HCT116 (cell line): ENCODE measurements around the gene IL1R1. TPM values are rescaled to one million over a fixed set of nuclear protein-coding genes. Genes with fewer than 3 reads are reported as not detected.

Experiments used
- ATAC-seq: fragments of 200-7000 bp; cut with Tn5 transposase; 2 replicates; pipeline ENCODE4 v1.9.1; 2020; ENCODE audit warnings: mild to moderate bottlenecking, moderate library complexity
- BruUV-seq: library from RNA; stranded (reverse); fragments of 400-500 nt; replicated peaks from 2 replicates; lab custom pipeline; 2021; lab: Mats Ljungman, UMichigan
- CTCF ChIA-PET: fragments of 300-600 bp; sonication (Branson Sonifier 250); formaldehyde crosslinking; loops from one replicate; lab custom pipeline; 2021; ENCODE audit warnings: antibody characterized with exemption; lab: Charles Lee
- POLR2A ChIA-PET: fragments of 300-600, 350-600 bp; sonication (Branson Sonifier 250); formaldehyde crosslinking; loops from one replicate; lab custom pipeline; 2021; ENCODE audit warnings: antibody characterized with exemption; lab: Charles Lee
- RAD21 ChIA-PET, 2 experiments: fragments of 300-600 bp; sonication (Branson Sonifier 250); formaldehyde crosslinking; loops; one replicate each; lab custom pipeline; 2023; ENCODE audit warnings: low total read pairs in 2 of 2; ENCODE audit not compliant: uncharacterized antibody in 2 of 2, unreplicated experiment in 2 of 2, low non-redundant PET in 1 of 2; lab: Charles Lee
- DNase-seq: peaks from one replicate; pipeline ENCODE4 v3.0.0-alpha.2; 2010; ENCODE audit warnings: low read depth, low spot score
- H2AFZ ChIP-seq: fragments of 200-600 bp; shearing (Covaris generic), sonication (generic); 2 replicates; pipeline ENCODE4 v1.6.1; 2017; ENCODE audit warnings: low read depth, mixed run types, mixed read lengths, antibody characterized with exemption, low read length; ENCODE audit not compliant: poor library complexity, severe bottlenecking
- H3K27ac ChIP-seq: 2 replicates; pipeline ENCODE4 v1.5.1; 2012; ENCODE audit warnings: low read depth, low read length
- H3K27me3 ChIP-seq: fragments of 200-600 bp; sonication (generic); 2 replicates; pipeline ENCODE4 v1.6.1; 2016; ENCODE audit warnings: mixed run types, low read length, mixed read lengths; ENCODE audit not compliant: insufficient read depth
- H3K36me3 ChIP-seq, 2 experiments: fragments of 200-500 bp in 1 of 2; fragments of 200-600 bp in 1 of 2; sonication (Bioruptor generic) in 1 of 2; sonication (generic) in 1 of 2; 2 replicates each; pipeline versions ENCODE4 v1.5.1 to v1.6.1; 2014 to 2016; ENCODE audit warnings: low read length in 2 of 2, inconsistent platforms in 1 of 2, mixed read lengths in 1 of 2, mixed run types in 1 of 2; ENCODE audit not compliant: insufficient read depth in 2 of 2, control insufficient read depth in 1 of 2
- H3K4me1 ChIP-seq, 2 experiments: fragments of 200-600 bp in 1 of 2; sonication (generic) in 1 of 2; 2 replicates each; pipeline versions ENCODE4 v1.5.1 to v1.6.1; 2012 to 2017; ENCODE audit warnings: low read length in 2 of 2, inconsistent platforms in 1 of 2, mild to moderate bottlenecking in 1 of 2, mixed read lengths in 1 of 2, mixed run types in 1 of 2, moderate library complexity in 1 of 2; ENCODE audit not compliant: insufficient read depth in 2 of 2, control insufficient read depth in 1 of 2
- H3K4me2 ChIP-seq: fragments of 200-600 bp; sonication (generic); 2 replicates; pipeline ENCODE4 v1.6.1; 2017; ENCODE audit warnings: mixed run types, low read length, mixed read lengths
- H3K4me3 ChIP-seq, 2 experiments: fragments of 200-600 bp in 1 of 2; sonication (generic) in 1 of 2; replicated peaks in 1 of 2; 2 replicates each; pipeline ENCODE4 v1.5.1; 2011 to 2016; ENCODE audit warnings: low read length in 2 of 2, control low read depth in 1 of 2, low read depth in 1 of 2, mild to moderate bottlenecking in 1 of 2, mixed read lengths in 1 of 2, mixed run types in 1 of 2
- H3K79me2 ChIP-seq: fragments of 200-600 bp; sonication (generic); 2 replicates; pipeline ENCODE4 v1.6.1; 2017; ENCODE audit warnings: mild to moderate bottlenecking, mixed run types, low read length, moderate library complexity, mixed read lengths; ENCODE audit not compliant: insufficient read depth
- H3K9ac ChIP-seq: fragments of 200-600 bp; sonication (generic); 2 replicates; pipeline ENCODE4 v1.6.1; 2016; ENCODE audit warnings: low read length, mixed read lengths
- H3K9me2 ChIP-seq: fragments of 200-600 bp; sonication (generic), shearing (Covaris generic); 2 replicates; pipeline ENCODE4 v1.6.1; 2017; ENCODE audit warnings: mixed run types, mild to moderate bottlenecking, moderate library complexity; ENCODE audit not compliant: insufficient read depth
- H3K9me3 ChIP-seq, 2 experiments: fragments of 200-500 bp in 1 of 2; fragments of 200-600 bp in 1 of 2; sonication (Bioruptor generic) in 1 of 2; sonication (generic) in 1 of 2; 2 replicates each; pipeline ENCODE4 v1.6.1; 2014 to 2017; ENCODE audit warnings: low read length in 2 of 2, mixed read lengths in 2 of 2, inconsistent platforms in 1 of 2, low read depth in 1 of 2, mild to moderate bottlenecking in 1 of 2, mixed run types in 1 of 2, moderate library complexity in 1 of 2; ENCODE audit not compliant: control insufficient read depth in 1 of 2, insufficient read depth in 1 of 2
- H4K20me1 ChIP-seq: fragments of 200-600 bp; sonication (generic), shearing (Covaris generic); 2 replicates; pipeline ENCODE4 v1.6.1; 2017; ENCODE audit warnings: mixed run types, mild to moderate bottlenecking, moderate library complexity; ENCODE audit not compliant: insufficient read depth
- CBX3 ChIP-seq: IDR thresholded peaks from 2 replicates; pipeline ENCODE4 v1.6.1; 2012; ENCODE audit warnings: low read depth
- CEBPB ChIP-seq: IDR thresholded peaks from 2 replicates; pipeline ENCODE4 v1.6.1; 2012; ENCODE audit warnings: low read depth
- ELF1 ChIP-seq: IDR thresholded peaks from 2 replicates; pipeline ENCODE4 v1.6.1; 2012; ENCODE audit warnings: low read depth, borderline replicate concordance
- EZH2phosphoT487 ChIP-seq: fragments of 200-600 bp; IDR thresholded peaks from 2 replicates; pipeline ENCODE4 v1.6.1; 2018; ENCODE audit warnings: antibody characterized with exemption, borderline replicate concordance
- FOSL1 ChIP-seq: IDR thresholded peaks from 2 replicates; pipeline ENCODE4 v1.6.1; 2012; ENCODE audit warnings: low read depth
- JUND ChIP-seq: IDR thresholded peaks from 2 replicates; pipeline ENCODE4 v1.6.1; 2012
- POLR2A ChIP-seq: IDR thresholded peaks from 2 replicates; pipeline ENCODE4 v1.7.0; 2011; ENCODE audit warnings: borderline replicate concordance; ENCODE audit not compliant: insufficient read depth, insufficient read length; ENCODE audit errors: extremely low read depth
- POLR2AphosphoS5 ChIP-seq: IDR thresholded peaks from 2 replicates; pipeline ENCODE4 v1.6.1; 2011; ENCODE audit warnings: mild to moderate bottlenecking, low read depth, low read length, moderate library complexity
- RAD21 ChIP-seq: IDR thresholded peaks from 2 replicates; pipeline ENCODE4 v1.6.1; 2012; ENCODE audit warnings: low read depth, mild to moderate bottlenecking
- SP1 ChIP-seq: IDR thresholded peaks from 2 replicates; pipeline ENCODE4 v1.6.1; 2012; ENCODE audit warnings: low read depth
- SRF ChIP-seq: IDR thresholded peaks from 2 replicates; pipeline ENCODE4 v1.6.1; 2012; ENCODE audit warnings: low read depth
- TCF7L2 ChIP-seq: IDR thresholded peaks from 2 replicates; pipeline ENCODE4 v1.7.0; 2011; ENCODE audit warnings: borderline replicate concordance, inconsistent platforms; ENCODE audit not compliant: insufficient read depth, insufficient read length; ENCODE audit errors: extremely low read depth
- YY1 ChIP-seq: IDR thresholded peaks from 2 replicates; pipeline ENCODE4 v1.6.1; 2011; ENCODE audit warnings: low read length, low read depth, moderate library complexity, mild to moderate bottlenecking; ENCODE audit not compliant: insufficient replicate concordance; ENCODE audit errors: extremely low read depth
- ZBTB33 ChIP-seq: IDR thresholded peaks from 2 replicates; pipeline ENCODE4 v1.6.1; 2011; ENCODE audit warnings: mild to moderate bottlenecking, low read length, moderate library complexity; ENCODE audit not compliant: insufficient replicate concordance; ENCODE audit errors: extremely low read depth
- ZFX ChIP-seq: fragments of 450-650 bp; IDR thresholded peaks from 2 replicates; pipeline ENCODE4 v1.6.1; 2017
- intact Hi-C: fragments of 100-400 bp; cut with micrococcal nuclease; formaldehyde crosslinking; loops from 2 replicates; pipeline ENCODE4 v1.10.0; 2022
- total RNA-seq: library from RNA; stranded (reverse); gene quantifications from one replicate; pipeline ENCODE4 v1.2.1, GENCODE V29; 2021; ENCODE audit not compliant: unreplicated experiment
- TF ChIP-seq, protein P1 (sequence below): IDR thresholded peaks from 2 replicates; pipeline ENCODE4 v1.6.1; 2012
- TF ChIP-seq, protein P2 (sequence below): IDR thresholded peaks from 2 replicates; pipeline ENCODE4 v1.6.1; 2012

Gene IL1R1
- total RNA-seq, 1 experiment from 2014 or later, result 5.3 TPM

GRCh38 chr2:102093662-102094061 is 48.9 kb upstream of the IL1R1 start:
- ATAC-seq (no peak), DNase-seq (no peak)
- Histone ChIP-seq H3K79me2 (no peaks in the 10 kb centered on the region), H3K27ac (no peak overlapping the region), H3K4me3 (no peak overlapping the region), H2AFZ (no peak overlapping the region), H4K20me1 (no peaks in the 10 kb centered on the region), H3K27me3 (no peaks in the 10 kb centered on the region), H3K36me3 (no peaks in the 10 kb centered on the region), H3K9me3 (no peaks in the 10 kb centered on the region), H3K9me2 (no peaks in the 10 kb centered on the region), H3K4me2 (no peak overlapping the region), H3K4me1 (peaks cover 0 to 7% of the 10 kb centered on the region in 2 experiments; a peak in 2 of 4 replicates), H3K9ac (no peak overlapping the region)
- BruUV-seq, result no TSS peak
- ChIA-PET POLR2A (no interaction called here), CTCF (no interaction called here), RAD21 (no interaction called here)
- TF ChIP-seq EZH2phosphoT487, result no peak
- TF ChIP-seq, protein P1, sequence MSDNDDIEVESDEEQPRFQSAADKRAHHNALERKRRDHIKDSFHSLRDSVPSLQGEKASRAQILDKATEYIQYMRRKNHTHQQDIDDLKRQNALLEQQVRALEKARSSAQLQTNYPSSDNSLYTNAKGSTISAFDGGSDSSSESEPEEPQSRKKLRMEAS, result no peak
- intact Hi-C loops, result no loop called here

DNA sequence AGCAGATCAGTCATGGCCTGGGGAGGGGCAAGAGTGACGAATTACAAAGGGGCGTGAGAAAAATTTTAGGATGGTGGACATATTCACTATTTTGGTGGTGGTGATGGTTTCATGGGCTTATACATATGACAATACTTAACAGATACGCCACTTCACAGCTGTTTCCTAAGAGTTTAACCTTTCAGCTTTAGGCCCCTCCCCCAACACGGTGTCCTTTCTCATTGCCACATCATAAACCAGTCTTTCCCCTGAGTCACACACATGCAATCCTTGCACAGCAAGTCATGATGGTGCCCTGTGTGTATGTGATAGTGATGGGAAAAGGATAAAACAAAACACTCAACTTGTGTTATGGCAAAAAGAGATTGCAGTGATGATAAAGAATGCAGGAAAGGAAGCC is 47.6 kb upstream of the IL1R1 start:
- H4K20me1 ChIP-seq, result no peaks in the 10 kb centered on the region
- no peak for TF ChIP-seq POLR2AphosphoS5
- TF ChIP-seq RAD21, result no peak
- TF ChIP-seq SP1, result peak; percentile 20; the same call in 1 of the 2 replicates
- TF ChIP-seq SRF, result no peak
- TF ChIP-seq JUND, result peak; percentile 26; the same call in 1 of the 2 replicates
- TF ChIP-seq POLR2A, result no peak
- peak; percentile 83 for TF ChIP-seq CEBPB
- no peak for TF ChIP-seq ZBTB33
- TF ChIP-seq FOSL1, result peak; percentile 30; the same call in 1 of the 2 replicates
- TF ChIP-seq, protein P2, sequence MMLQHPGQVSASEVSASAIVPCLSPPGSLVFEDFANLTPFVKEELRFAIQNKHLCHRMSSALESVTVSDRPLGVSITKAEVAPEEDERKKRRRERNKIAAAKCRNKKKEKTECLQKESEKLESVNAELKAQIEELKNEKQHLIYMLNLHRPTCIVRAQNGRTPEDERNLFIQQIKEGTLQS, result no peak
- TF ChIP-seq CBX3, result no peak
- no peak for TF ChIP-seq TCF7L2
- no peak for TF ChIP-seq EZH2phosphoT487
- no peak for TF ChIP-seq ZFX
- no peak for TF ChIP-seq YY1
- TF ChIP-seq ELF1, result no peak

More for the DNA sequence above, 47.6 kb upstream of the IL1R1 start:
- intact Hi-C loops, result no loop called here
- POLR2A ChIA-PET, result no interaction called here
- CTCF ChIA-PET, result no interaction called here
- Histone ChIP-seq H3K27ac (no peak overlapping the region), H3K4me1 (peaks cover 0 to 7% of the 10 kb centered on the region in 2 experiments; a peak in 2 of 4 replicates), H3K79me2 (no peaks in the 10 kb centered on the region), H2AFZ (peak overlapping the region; percentile 64), H3K9me3 (no peaks in the 10 kb centered on the region), H3K4me2 (peak overlapping the region; percentile 20; the same call in 1 of the 2 replicates), H3K27me3 (no peaks in the 10 kb centered on the region), H3K4me3 (no peak overlapping the region), H3K36me3 (no peaks in the 10 kb centered on the region), H3K9me2 (no peaks in the 10 kb centered on the region), H3K9ac (no peak overlapping the region)
- no TSS peak for BruUV-seq
- DNase-seq, result peak; percentile 41
- RAD21 ChIA-PET, result no interaction called here
- ATAC-seq, result peak; percentile 67
